Fibroblast of lung (primary cell): Measurements from ENCODE around the gene SLC16A8. TPM values are rescaled to one million over a fixed set of nuclear protein-coding genes. Genes with fewer than 3 reads are reported as not detected.
"Not testable (repeated sequence)": the region's sequence is repeated elsewhere in the genome, so short reads cannot be mapped to it uniquely, and the experiment has no call there.

ENCODE experiments used
- DNase-seq, 2 donors: peaks; one replicate each; pipeline versions ENCODE4 v3.0.0 to v3.0.0-alpha.2; 2010; ENCODE audit warnings: low read depth in 2 of 2
- H2AFZ ChIP-seq: 2 replicates; pipeline ENCODE4 v1.5.1; 2012; ENCODE audit warnings: low read length, control low read depth, inconsistent platforms
- H3K27ac ChIP-seq: 2 replicates; pipeline ENCODE4 v1.5.1; 2011; ENCODE audit warnings: low read length, control low read depth; ENCODE audit not compliant: insufficient read depth
- H3K27me3 ChIP-seq: 2 replicates; pipeline ENCODE4 v1.5.1; 2011; ENCODE audit warnings: mild to moderate bottlenecking, low read length; ENCODE audit not compliant: control insufficient read depth, insufficient read depth
- H3K36me3 ChIP-seq: 2 replicates; pipeline ENCODE4 v1.5.1; 2011; ENCODE audit warnings: low read length; ENCODE audit not compliant: control insufficient read depth, insufficient read depth
- H3K4me1 ChIP-seq: 2 replicates; pipeline ENCODE4 v1.5.1; 2011; ENCODE audit warnings: low read length; ENCODE audit not compliant: control insufficient read depth, insufficient read depth; ENCODE audit errors: extremely low read depth
- H3K4me2 ChIP-seq: 2 replicates; pipeline ENCODE4 v1.5.1; 2011; ENCODE audit warnings: low read length, control low read depth; ENCODE audit not compliant: insufficient read depth; ENCODE audit errors: extremely low read depth
- H3K4me3 ChIP-seq, 4 experiments: fragments of 200-600 bp in 1 of 4; sonication (generic) in 1 of 4; replicated peaks in 1 of 4; 2 replicates each; pipeline ENCODE4 v1.5.1; 2011 to 2016; ENCODE audit warnings: low read length in 4 of 4, low read depth in 3 of 4, mild to moderate bottlenecking in 3 of 4, control low read depth in 2 of 4, inconsistent platforms in 1 of 4, mixed read lengths in 1 of 4; ENCODE audit not compliant: insufficient read depth in 1 of 4; ENCODE audit errors: control extremely low read depth in 1 of 4
- H3K79me2 ChIP-seq: 2 replicates; pipeline ENCODE4 v1.5.1; 2012; ENCODE audit warnings: mild to moderate bottlenecking, low read length, inconsistent platforms; ENCODE audit not compliant: control insufficient read depth, insufficient read depth
- H3K9ac ChIP-seq: 2 replicates; pipeline ENCODE4 v1.5.1; 2011; ENCODE audit warnings: mild to moderate bottlenecking, low read length, control low read depth; ENCODE audit not compliant: insufficient read depth
- H3K9me3 ChIP-seq: 2 replicates; pipeline ENCODE4 v1.5.1; 2012; ENCODE audit warnings: low read depth, low read length; ENCODE audit not compliant: control insufficient read depth, insufficient read depth
- H4K20me1 ChIP-seq: 2 replicates; pipeline ENCODE4 v1.5.1; 2011; ENCODE audit warnings: low read length; ENCODE audit not compliant: control insufficient read depth, insufficient read depth; ENCODE audit errors: extremely low read depth
- EZH2 ChIP-seq: IDR thresholded peaks from 2 replicates; pipeline ENCODE4 v1.5.1; 2012; ENCODE audit warnings: low read length, control low read depth, mild to moderate bottlenecking; ENCODE audit errors: missing control alignments
- polyA plus RNA-seq, 2 donors: library from polyadenylated mRNA; depleted of rRNA in 1 of 2; stranded (reverse) in 1 of 2; unstranded in 1 of 2; fragments of >200 nt; gene quantifications; 2 replicates each; pipeline ENCODE4 v1.2.1, GENCODE V29; 2011 to 2012; ENCODE audit warnings: missing spikeins in 1 of 2
- total RNA-seq: library from RNA; depleted of rRNA; stranded (reverse); fragments of >200 nt; gene quantifications from 2 replicates; pipeline ENCODE4 v1.2.1, GENCODE V29; 2014
- TF ChIP-seq, protein P1 (sequence below), 2 donors: IDR thresholded peaks in 1 of 2; conservative IDR thresholded peaks in 1 of 2; 1 replicate in 1 of 2; 2 replicates in 1 of 2; pipeline ENCODE4 v1.5.1; 2011 to 2012; ENCODE audit warnings: low read length in 2 of 2, control low read depth in 1 of 2, inconsistent platforms in 1 of 2, low read depth in 1 of 2, mild to moderate bottlenecking in 1 of 2

SLC16A8 gene
- total and polyA plus RNA-seq, 2 donors (not counting 1 experiment from before 2014, with no cell fraction given), result under 0.01 TPM; not detected in 1

DNA sequence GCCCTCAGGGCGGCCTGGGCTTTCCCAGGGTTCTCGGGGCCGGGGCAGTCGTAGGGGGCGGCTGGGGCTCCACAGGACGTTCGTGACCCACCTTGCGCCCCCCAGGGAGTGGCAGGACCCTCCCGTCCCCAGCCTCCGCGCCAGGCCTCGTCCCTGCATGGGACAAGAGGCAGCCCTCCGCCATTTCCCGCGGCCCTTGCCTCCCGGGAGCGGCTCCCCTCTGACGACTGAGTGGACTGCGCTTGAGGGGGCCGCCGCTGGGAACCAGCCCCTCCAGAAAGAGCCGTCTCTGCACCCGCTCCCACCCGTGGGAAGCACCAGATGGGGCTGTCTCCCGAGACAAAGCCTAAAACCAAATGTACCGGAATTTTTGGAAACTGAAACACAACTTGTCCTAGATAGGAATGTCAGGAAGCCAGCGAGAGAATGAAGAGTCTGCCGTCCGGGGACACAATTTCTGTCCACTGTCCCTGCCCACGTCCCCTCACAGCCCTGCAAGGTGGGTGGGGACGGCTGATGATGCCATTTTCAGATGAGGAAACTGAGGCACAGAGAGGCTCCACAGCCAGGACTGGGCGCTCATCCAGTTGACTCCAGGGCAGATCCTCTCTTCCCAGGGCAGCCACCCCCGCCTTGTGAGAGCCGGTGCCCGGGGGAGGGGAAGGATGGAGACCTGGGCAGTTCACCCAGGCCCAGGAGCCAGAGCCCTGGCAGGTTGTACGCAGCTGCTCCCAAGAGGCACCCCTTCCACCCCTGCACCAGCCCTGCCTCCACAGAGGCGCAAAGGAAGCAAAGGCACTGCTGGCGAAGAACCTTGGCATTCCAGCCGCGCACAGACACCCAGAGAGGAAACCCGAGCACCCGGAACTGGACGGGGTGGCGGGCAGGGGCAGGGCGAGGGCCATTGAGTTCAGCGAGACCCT is 44.8 kb downstream of the SLC16A8 start:
- TF ChIP-seq, protein P1, sequence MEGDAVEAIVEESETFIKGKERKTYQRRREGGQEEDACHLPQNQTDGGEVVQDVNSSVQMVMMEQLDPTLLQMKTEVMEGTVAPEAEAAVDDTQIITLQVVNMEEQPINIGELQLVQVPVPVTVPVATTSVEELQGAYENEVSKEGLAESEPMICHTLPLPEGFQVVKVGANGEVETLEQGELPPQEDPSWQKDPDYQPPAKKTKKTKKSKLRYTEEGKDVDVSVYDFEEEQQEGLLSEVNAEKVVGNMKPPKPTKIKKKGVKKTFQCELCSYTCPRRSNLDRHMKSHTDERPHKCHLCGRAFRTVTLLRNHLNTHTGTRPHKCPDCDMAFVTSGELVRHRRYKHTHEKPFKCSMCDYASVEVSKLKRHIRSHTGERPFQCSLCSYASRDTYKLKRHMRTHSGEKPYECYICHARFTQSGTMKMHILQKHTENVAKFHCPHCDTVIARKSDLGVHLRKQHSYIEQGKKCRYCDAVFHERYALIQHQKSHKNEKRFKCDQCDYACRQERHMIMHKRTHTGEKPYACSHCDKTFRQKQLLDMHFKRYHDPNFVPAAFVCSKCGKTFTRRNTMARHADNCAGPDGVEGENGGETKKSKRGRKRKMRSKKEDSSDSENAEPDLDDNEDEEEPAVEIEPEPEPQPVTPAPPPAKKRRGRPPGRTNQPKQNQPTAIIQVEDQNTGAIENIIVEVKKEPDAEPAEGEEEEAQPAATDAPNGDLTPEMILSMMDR (conservative IDR thresholded peaks at IDR 0.05 in 1 of 2, IDR thresholded peaks at IDR 0.05 in 1 of 2; ENCODE audit: low read depth in 1 of 2, low read length in 2 of 2), result no peak
- no peak for TF ChIP-seq EZH2
- no peaks in the 10 kb centered on the region for H4K20me1 ChIP-seq
- H3K36me3 ChIP-seq, result no peaks in the 10 kb centered on the region
- H3K4me2 ChIP-seq, result no peak overlapping the region
- H2AFZ ChIP-seq, result no peak overlapping the region
- no peak overlapping the region for H3K27ac ChIP-seq
- no peaks in the 10 kb centered on the region for H3K9me3 ChIP-seq
- no peak overlapping the region for H3K9ac ChIP-seq
- H3K4me1 ChIP-seq, result peaks cover 8% of the 10 kb centered on the region
- DNase-seq, result no peak
- no peaks in the 10 kb centered on the region for H3K79me2 ChIP-seq
- H3K4me3 ChIP-seq, result no peak overlapping the region
- no peaks in the 10 kb centered on the region for H3K27me3 ChIP-seq

DNA sequence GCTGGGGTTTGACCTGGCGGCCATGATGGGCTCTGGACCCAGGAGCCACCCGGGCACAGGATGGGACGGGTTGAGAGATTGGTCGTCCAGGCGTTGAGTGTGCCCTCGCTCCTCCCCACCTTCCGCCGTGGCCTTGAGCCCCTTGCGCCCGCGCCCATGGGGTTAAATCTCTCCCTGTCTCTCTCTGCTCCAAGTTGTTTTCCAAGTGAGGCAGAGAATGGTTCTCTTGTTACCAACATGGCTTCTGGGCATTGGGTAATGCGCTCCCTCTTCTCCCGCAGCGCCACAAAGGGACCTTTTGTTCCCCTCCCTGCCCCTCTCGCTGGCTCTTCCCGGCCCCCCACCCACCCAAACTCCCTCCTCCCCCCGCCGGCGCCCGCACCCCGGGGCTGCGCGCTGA is 45.6 kb downstream of the SLC16A8 start:
- no peaks in the 10 kb centered on the region for H3K27me3 ChIP-seq
- H3K79me2 ChIP-seq, result no peaks in the 10 kb centered on the region
- TF ChIP-seq EZH2, result no peak
- TF ChIP-seq, protein P1 (conservative IDR thresholded peaks at IDR 0.05 in 1 of 2, IDR thresholded peaks at IDR 0.05 in 1 of 2; ENCODE audit: low read depth in 1 of 2, low read length in 2 of 2), result no peak
- no peak overlapping the region for H2AFZ ChIP-seq
- H3K9me3 ChIP-seq, result no peaks in the 10 kb centered on the region
- peaks cover 15% of the 10 kb centered on the region for H3K4me1 ChIP-seq
- no peak for DNase-seq
- H3K4me2 ChIP-seq, result no peak overlapping the region
- H3K4me3 ChIP-seq, result no peak overlapping the region
- H3K36me3 ChIP-seq, result no peaks in the 10 kb centered on the region
- H3K9ac ChIP-seq, result no peak overlapping the region
- H3K27ac ChIP-seq, result no peak overlapping the region
- no peaks in the 10 kb centered on the region for H4K20me1 ChIP-seq

DNA sequence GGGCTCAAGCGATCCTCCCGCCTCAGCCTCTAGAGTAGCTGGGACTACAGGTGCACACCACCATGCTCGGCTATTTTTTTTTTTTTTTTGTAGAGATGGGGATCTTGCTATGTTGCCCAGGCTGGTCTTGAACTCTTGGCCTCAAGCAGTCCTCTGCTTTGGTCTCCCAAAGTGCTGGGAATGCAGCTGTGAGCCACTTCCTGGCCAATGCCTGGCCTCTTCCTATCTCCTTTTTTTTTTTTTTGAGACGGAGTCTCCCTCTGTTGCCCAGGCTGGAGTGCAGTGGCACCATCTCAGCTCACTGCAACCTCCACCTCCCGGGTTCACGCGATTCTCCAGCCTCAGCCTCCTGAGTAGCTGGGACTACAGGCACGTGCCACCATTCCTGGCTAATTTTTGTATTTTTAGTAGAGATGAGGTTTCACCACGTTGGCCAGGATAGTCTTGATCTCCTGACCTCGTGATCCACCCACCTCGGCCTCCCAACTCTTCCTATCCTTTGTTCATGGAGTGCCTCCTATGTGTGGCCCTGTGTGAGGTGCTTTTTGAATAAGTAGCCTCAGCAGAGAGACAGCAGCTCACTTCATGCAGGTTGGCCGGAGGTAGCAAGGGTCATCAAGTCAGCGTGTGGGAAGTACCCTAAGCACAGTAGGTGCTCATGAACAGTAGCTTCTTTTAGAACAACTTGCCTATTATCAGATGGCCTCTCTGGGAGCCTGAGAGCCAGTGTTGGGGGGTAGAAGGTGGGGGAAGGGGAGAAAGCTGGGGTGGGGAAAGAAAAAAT is 46.4 kb downstream of the SLC16A8 start:
- H4K20me1 ChIP-seq, H3K4me2 ChIP-seq, H3K36me3 ChIP-seq, H3K79me2 ChIP-seq, H3K4me3 ChIP-seq, H3K27ac ChIP-seq, H3K9ac ChIP-seq, H3K27me3 ChIP-seq, H3K9me3 ChIP-seq, H2AFZ ChIP-seq, DNase-seq: not testable (repeated sequence)
- H3K4me1 ChIP-seq, result peaks cover 22% of the 10 kb centered on the region
